Testis (tissue), 2 donors: ENCODE measurements around the gene RNF186.

Experiments
- CTCF ChIP-seq, 3 experiments: fragments of 450-650 bp in 2 of 3; fragments of 200-600 bp in 1 of 3; sonication (generic) in 1 of 3; IDR thresholded peaks; one replicate each; pipeline ENCODE4 v1.5.1; 2016 to 2019; ENCODE audit warnings: antibody characterized with exemption in 3 of 3, mild to moderate bottlenecking in 2 of 3, moderate library complexity in 1 of 3
- POLR2A ChIP-seq: fragments of 450-650 bp; IDR thresholded peaks from one replicate; pipeline ENCODE4 v1.6.1; 2017; ENCODE audit warnings: antibody characterized with exemption, mild to moderate bottlenecking, moderate library complexity

DNA sequence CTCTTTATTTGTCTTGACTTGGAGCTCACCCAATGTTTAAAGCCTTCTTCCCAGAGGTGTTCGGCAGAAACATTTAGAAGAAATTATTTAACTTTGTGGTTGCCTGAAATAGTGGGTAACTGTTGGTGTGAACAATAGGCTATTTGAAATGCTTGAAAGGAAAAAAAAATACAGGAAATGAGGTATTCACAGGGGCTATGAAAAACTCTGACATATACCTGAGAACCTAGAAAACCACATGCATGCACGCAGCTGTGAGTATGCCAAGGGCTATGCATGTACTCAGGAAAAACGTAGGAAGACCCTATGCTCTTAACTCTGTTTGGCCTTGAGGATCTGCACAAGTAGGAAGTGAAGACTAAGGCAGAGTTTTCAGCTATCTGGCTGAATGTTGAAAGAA, 16.4 kb upstream of the RNF186 start:
- no peak for TF ChIP-seq POLR2A
- no peak for TF ChIP-seq CTCF (IDR thresholded peaks at IDR 0.05)
